ENCODE results near the gene OS9.

OS9 gene

GRCh38 chr12:57769594-57769993, 75.7 kb downstream of the OS9 start:
- no peak for DNase-seq

- no peak for DNase-seq
Measured at GRCh38 chr12:57770734-57771133, 76.8 kb downstream of the OS9 start.
